Nephron progenitor cell (in vitro differentiated cells): ENCODE results near the gene ZRANB3.

Source experiments
- DNase-seq: peaks from one replicate; pipeline ENCODE4 v3.0.0; 2021
- H3K27ac Mint-ChIP-seq: 2 replicates; pipeline ENCODE4 v1.8.0; 2021; ENCODE audit warnings: mild to moderate bottlenecking, moderate library complexity, mixed read lengths
- H3K27me3 Mint-ChIP-seq: 2 replicates; pipeline ENCODE4 v1.8.0; 2021; ENCODE audit warnings: mild to moderate bottlenecking, low read depth, mixed read lengths; ENCODE audit not compliant: poor library complexity
- H3K36me3 Mint-ChIP-seq: 2 replicates; pipeline ENCODE4 v1.8.0; 2021; ENCODE audit warnings: low read depth, mixed read lengths
- H3K4me1 Mint-ChIP-seq: 2 replicates; pipeline ENCODE4 v1.8.0; 2021; ENCODE audit warnings: mixed read lengths
- H3K4me3 Mint-ChIP-seq: 2 replicates; pipeline ENCODE4 v1.8.0; 2021; ENCODE audit warnings: mild to moderate bottlenecking, moderate library complexity, mixed read lengths
- H3K9me3 Mint-ChIP-seq: 2 replicates; pipeline ENCODE4 v1.8.0; 2021; ENCODE audit warnings: mild to moderate bottlenecking, moderate library complexity, mixed read lengths
- CTCF ChIP-seq: fragments of 200-600 bp; sonication (generic); IDR thresholded peaks from 2 replicates; pipeline ENCODE4 v1.5.0; 2021; ENCODE audit warnings: antibody characterized with exemption

Gene ZRANB3

GRCh38 chr2:135271006-135271405, 260.0 kb downstream of the ZRANB3 start:
- no peak for DNase-seq
- Mint-ChIP-seq H3K36me3 (peaks cover 33% of the 10 kb centered on the region), H3K4me1 (no peaks in the 10 kb centered on the region), H3K4me3 (no peak overlapping the region), H3K27me3 (no peaks in the 10 kb centered on the region), H3K9me3 (peaks cover 13% of the 10 kb centered on the region), H3K27ac (no peak overlapping the region)
- no peak for TF ChIP-seq CTCF

- H3K4me3 Mint-ChIP-seq, result no peak overlapping the region
- no peak for TF ChIP-seq CTCF
- DNase-seq, result no peak
- H3K4me1 Mint-ChIP-seq, result no peaks in the 10 kb centered on the region
- no peaks in the 10 kb centered on the region for H3K9me3 Mint-ChIP-seq
- peak overlapping the region; percentile 54 for H3K27ac Mint-ChIP-seq
- H3K36me3 Mint-ChIP-seq, result peaks cover 4% of the 10 kb centered on the region
- no peaks in the 10 kb centered on the region for H3K27me3 Mint-ChIP-seq
Observed at GRCh38 chr2:135265960-135266490, 265.0 kb downstream of the ZRANB3 start.

GRCh38 chr2:135259123-135259522, 271.9 kb downstream of the ZRANB3 start:
- H3K4me1 Mint-ChIP-seq, result no peaks in the 10 kb centered on the region

GRCh38 chr2:135258193-135258592, 272.8 kb downstream of the ZRANB3 start:
- Mint-ChIP-seq H3K27ac (no peak overlapping the region), H3K4me1 (no peaks in the 10 kb centered on the region), H3K36me3 (peaks cover 22% of the 10 kb centered on the region), H3K27me3 (peaks cover 6% of the 10 kb centered on the region), H3K4me3 (no peak overlapping the region), H3K9me3 (peaks cover 7% of the 10 kb centered on the region)
- no peak for DNase-seq
- TF ChIP-seq CTCF, result no peak

More at GRCh38 chr2:135259123-135259522, 271.9 kb downstream of the ZRANB3 start:
- Mint-ChIP-seq H3K9me3 (peaks cover 7% of the 10 kb centered on the region), H3K4me3 (no peak overlapping the region), H3K27me3 (peaks cover 6% of the 10 kb centered on the region), H3K27ac (no peak overlapping the region), H3K36me3 (peaks cover 22% of the 10 kb centered on the region)
- TF ChIP-seq CTCF, result no peak
- no peak for DNase-seq

- Mint-ChIP-seq H3K4me1 (no peaks in the 10 kb centered on the region), H3K36me3 (peaks cover 25% of the 10 kb centered on the region), H3K27me3 (peaks cover 6% of the 10 kb centered on the region), H3K27ac (no peak overlapping the region), H3K4me3 (no peak overlapping the region), H3K9me3 (peaks cover 7% of the 10 kb centered on the region)
- TF ChIP-seq CTCF, result no peak
- DNase-seq, result no peak
Observed at GRCh38 chr2:135257383-135258090, 273.5 kb downstream of the ZRANB3 start.
